Thyroid gland (tissue), 4 donors: Measurements from ENCODE around the gene KLK8. TPM values are rescaled to one million over a fixed set of nuclear protein-coding genes. Genes with fewer than 3 reads are reported as not detected.
"Not testable (repeated sequence)": the region's sequence is repeated elsewhere in the genome, so short reads cannot be mapped to it uniquely, and the experiment has no call there.

Experiments used
- DNase-seq, 2 donors: peaks; one replicate each; pipeline ENCODE4 v3.0.0-alpha.2; 2019
- H3K27ac ChIP-seq, 3 donors: fragments of 200-600 bp; sonication (generic); 1 replicate in 2 of 3; 2 replicates in 1 of 3; pipeline ENCODE4 v1.5.1; 2016 to 2019; ENCODE audit warnings: mild to moderate bottlenecking in 1 of 3, moderate library complexity in 1 of 3
- H3K27me3 ChIP-seq: fragments of 200-600 bp; sonication (generic); one replicate; pipeline ENCODE4 v1.5.1; 2019
- H3K36me3 ChIP-seq, 2 donors: fragments of 200-600 bp; sonication (generic); one replicate each; pipeline ENCODE4 v1.5.1; 2016 to 2019
- H3K4me1 ChIP-seq, 2 donors: fragments of 200-600 bp; sonication (generic); one replicate each; pipeline ENCODE4 v1.5.1; 2017 to 2019
- H3K4me3 ChIP-seq, 3 donors: fragments of 200-600 bp; sonication (generic); replicated peaks in 1 of 3; 1 replicate in 2 of 3; 2 replicates in 1 of 3; pipeline ENCODE4 v1.5.1; 2016; ENCODE audit warnings: mild to moderate bottlenecking in 1 of 3
- H3K9me3 ChIP-seq: fragments of 200-600 bp; sonication (generic); one replicate; pipeline ENCODE4 v1.5.1; 2017
- CTCF ChIP-seq, 6 experiments: fragments of 200-600 bp in 3 of 6; fragments of 450-650 bp in 3 of 6; sonication (generic) in 3 of 6; IDR thresholded peaks; one replicate each; pipeline ENCODE4 v1.5.1; 2016 to 2019; ENCODE audit warnings: antibody characterized with exemption in 6 of 6, mild to moderate bottlenecking in 2 of 6, inconsistent platforms in 1 of 6, moderate library complexity in 1 of 6
- POLR2A ChIP-seq, 2 donors: fragments of 450-650 bp; IDR thresholded peaks; one replicate each; pipeline ENCODE4 v1.6.1; 2017; ENCODE audit warnings: antibody characterized with exemption in 2 of 2, mild to moderate bottlenecking in 2 of 2, moderate library complexity in 1 of 2
- WGBS, 2 donors: methylation state at CpG; one replicate each; pipeline ENCODE4 v1.1.5; 2017; 5-methylcytosine and 5-hydroxymethylcytosine counted together
- intact Hi-C: fragments of 100-400 bp; cut with DNase I; formaldehyde crosslinking; loops from one replicate; pipeline ENCODE4 v1.15.1; 2023
- total RNA-seq, 4 donors: library from RNA; depleted of rRNA; stranded (reverse); fragments of >200 nt; gene quantifications; one replicate each; pipeline ENCODE4 v1.2.3, GENCODE V29; 2016

The KLK8 gene
- total RNA-seq, 4 donors from 2014 or later, result 0.78 TPM; not detected in 3

GRCh38 chr19:50974702-50975556 is 26.5 kb downstream of the KLK8 start:
- 20 to 29% methylated on average over 4 of the region's 9 CpGs for WGBS, 2 donors
- TF ChIP-seq CTCF (IDR thresholded peaks at IDR 0.05), result no peak
- no peak for TF ChIP-seq POLR2A (IDR thresholded peaks at IDR 0.05)

GRCh38 chr19:50972795-50973376 is 28.5 kb downstream of the KLK8 start:
- H3K4me3 ChIP-seq, result no peak overlapping the region
- WGBS, 2 donors, result 86 to 87% methylated on average over 9 of the region's 9 CpGs
- H3K27me3 ChIP-seq, result no peaks in the 10 kb centered on the region
- intact Hi-C loops, result no loop called here
- H3K9me3 ChIP-seq, result no peaks in the 10 kb centered on the region
- no peaks in the 10 kb centered on the region for H3K4me1 ChIP-seq
- TF ChIP-seq POLR2A (IDR thresholded peaks at IDR 0.05) (no peak), CTCF (IDR thresholded peaks at IDR 0.05) (no peak)
- no peak for DNase-seq
- H3K27ac ChIP-seq, result no peak overlapping the region
- H3K36me3 ChIP-seq, result no peaks in the 10 kb centered on the region

More at GRCh38 chr19:50974702-50975556, 26.5 kb downstream of the KLK8 start:
- Histone ChIP-seq H3K36me3 (no peaks in the 10 kb centered on the region), H3K27me3 (no peaks in the 10 kb centered on the region), H3K4me3 (no peak overlapping the region), H3K4me1 (no peaks in the 10 kb centered on the region), H3K27ac (peak overlapping the region in 1 of 3 donors; percentile 33), H3K9me3 (no peaks in the 10 kb centered on the region)
- intact Hi-C loops, result no loop called here
- DNase-seq, result peak; percentile 6 to 53

- H3K4me1 ChIP-seq, H3K27me3 ChIP-seq, H3K9me3 ChIP-seq, H3K36me3 ChIP-seq, intact Hi-C loops, H3K4me3 ChIP-seq, DNase-seq, H3K27ac ChIP-seq: not testable (repeated sequence)
- WGBS, 2 donors, result 83 to 94% methylated on average over 3 of the region's 3 CpGs
Observed at GRCh38 chr19:50969810-50970209, 31.6 kb downstream of the KLK8 start.

- no peaks in the 10 kb centered on the region for H3K27me3 ChIP-seq
- H3K36me3 ChIP-seq, result no peaks in the 10 kb centered on the region
- intact Hi-C loops, result no loop called here
- no peak within 1 kb of the TSS for H3K4me3 ChIP-seq
- H3K27ac ChIP-seq, result no peak within 1 kb of the TSS
- no peak for DNase-seq
- 61 to 74% methylated on average over 10 to 14 of the region's 19 CpGs for WGBS, 2 donors
- no peaks in the 10 kb centered on the region for H3K4me1 ChIP-seq
- TF ChIP-seq POLR2A (IDR thresholded peaks at IDR 0.05), result no peak
- no peak for TF ChIP-seq CTCF (IDR thresholded peaks at IDR 0.05)
- no peaks in the 10 kb centered on the region for H3K9me3 ChIP-seq
Observed at GRCh38 chr19:50969413-50969760, 32.0 kb downstream of the KLK8 start, which contains the start of gene KLK6. TSS of gene KLK6 (minus strand) at chr19:50969591. CDS start at chr19:50968104, 1,487 bp downstream.

- Histone ChIP-seq H3K4me1 (no peaks in the 10 kb centered on the region), H3K27me3 (no peaks in the 10 kb centered on the region), H3K9me3 (no peaks in the 10 kb centered on the region), H3K4me3 (no peak overlapping the region), H3K36me3 (no peaks in the 10 kb centered on the region), H3K27ac (no peak overlapping the region)
- intact Hi-C loops, result no loop called here
- TF ChIP-seq POLR2A (IDR thresholded peaks at IDR 0.05), result no peak
- no peak for TF ChIP-seq CTCF (IDR thresholded peaks at IDR 0.05)
- 44 to 57% methylated on average over 6 to 7 of the region's 7 CpGs for WGBS, 2 donors
- DNase-seq, result no peak
Observed at GRCh38 chr19:50968716-50969412, 32.5 kb downstream of the KLK8 start.
